Gastrocnemius medialis (tissue), 4 donors: ENCODE data around the gene KANSL1. TPM values are rescaled to one million over a fixed set of nuclear protein-coding genes. Genes with fewer than 3 reads are reported as not detected.

ENCODE experiments used
- ATAC-seq, 2 donors: fragments of 150-250 bp; one replicate each; pipeline ENCODE4 v1.9.1; 2016
- DNase-seq, 2 donors: peaks; one replicate each; pipeline ENCODE4 v3.0.0-alpha.2; 2019
- H3K27ac ChIP-seq, 4 donors: fragments of 200-600 bp; sonication (generic); 1 replicate in 1 of 4; 2 replicates in 3 of 4; pipeline ENCODE4 v1.5.1; 2016 to 2018; ENCODE audit warnings: mild to moderate bottlenecking in 2 of 4, moderate library complexity in 1 of 4
- H3K27me3 ChIP-seq, 3 donors: fragments of 200-600 bp; sonication (generic) in 2 of 3; 1 replicate in 1 of 3; 2 replicates in 2 of 3; pipeline versions ENCODE4 v1.5.1 to v1.6.0; 2016 to 2019; ENCODE audit warnings: mild to moderate bottlenecking in 1 of 3, moderate library complexity in 1 of 3
- H3K36me3 ChIP-seq, 2 donors: fragments of 200-600 bp; sonication (generic) in 1 of 2; one replicate each; pipeline ENCODE4 v1.5.1; 2017 to 2018
- H3K4me1 ChIP-seq, 2 donors: fragments of 200-600 bp; sonication (generic) in 1 of 2; one replicate each; pipeline ENCODE4 v1.5.1; 2016 to 2017; ENCODE audit warnings: mild to moderate bottlenecking in 2 of 2
- H3K4me3 ChIP-seq, 4 donors: fragments of 200-600 bp; sonication (generic) in 3 of 4; 1 replicate in 1 of 4; 2 replicates in 3 of 4; pipeline ENCODE4 v1.5.1; 2016 to 2019; ENCODE audit warnings: mild to moderate bottlenecking in 2 of 4
- H3K9me3 ChIP-seq, 3 donors: fragments of 200-600 bp; sonication (generic) in 2 of 3; 1 replicate in 1 of 3; 2 replicates in 2 of 3; pipeline ENCODE4 v1.5.1; 2016 to 2019
- POLR2A ChIP-seq, 2 donors: fragments of 450-650 bp; IDR thresholded peaks; one replicate each; pipeline ENCODE4 v1.6.1; 2017; ENCODE audit warnings: antibody characterized with exemption in 2 of 2, mild to moderate bottlenecking in 2 of 2, moderate library complexity in 2 of 2
- in situ Hi-C, 4 donors: fragments of 200-750 bp; cut with MboI; loops; one replicate each; pipeline versions ENCODE4 v1.15.0 to v1.8.0; 2017; ENCODE audit warnings: low sequenced_read_pairs in 4 of 4
- intact Hi-C: fragments of 100-400 bp; cut with DNase I; formaldehyde crosslinking; loops from one replicate; pipeline ENCODE4 v1.15.1; 2023; ENCODE audit warnings: low total_unique reads
- total RNA-seq, 4 donors: library from RNA; depleted of rRNA; stranded (reverse); fragments of >200 nt; gene quantifications; one replicate each; pipeline versions ENCODE4 v1.1.0 to v1.2.3, GENCODE V29; 2016
- TF ChIP-seq, protein P1 (sequence below), 5 experiments: fragments of 450-650 bp in 3 of 5; fragments of 200-600 bp in 2 of 5; sonication (generic) in 2 of 5; IDR thresholded peaks in 4 of 5; conservative IDR thresholded peaks in 1 of 5; 1 replicate in 4 of 5; 2 replicates in 1 of 5; pipeline ENCODE4 v1.5.1; 2016 to 2019; ENCODE audit warnings: antibody characterized with exemption in 5 of 5, mild to moderate bottlenecking in 3 of 5, moderate library complexity in 3 of 5

KANSL1 gene
- total RNA-seq, 4 donors from 2014 or later: 19.9 to 35.9 (median 31.2) TPM

DNA sequence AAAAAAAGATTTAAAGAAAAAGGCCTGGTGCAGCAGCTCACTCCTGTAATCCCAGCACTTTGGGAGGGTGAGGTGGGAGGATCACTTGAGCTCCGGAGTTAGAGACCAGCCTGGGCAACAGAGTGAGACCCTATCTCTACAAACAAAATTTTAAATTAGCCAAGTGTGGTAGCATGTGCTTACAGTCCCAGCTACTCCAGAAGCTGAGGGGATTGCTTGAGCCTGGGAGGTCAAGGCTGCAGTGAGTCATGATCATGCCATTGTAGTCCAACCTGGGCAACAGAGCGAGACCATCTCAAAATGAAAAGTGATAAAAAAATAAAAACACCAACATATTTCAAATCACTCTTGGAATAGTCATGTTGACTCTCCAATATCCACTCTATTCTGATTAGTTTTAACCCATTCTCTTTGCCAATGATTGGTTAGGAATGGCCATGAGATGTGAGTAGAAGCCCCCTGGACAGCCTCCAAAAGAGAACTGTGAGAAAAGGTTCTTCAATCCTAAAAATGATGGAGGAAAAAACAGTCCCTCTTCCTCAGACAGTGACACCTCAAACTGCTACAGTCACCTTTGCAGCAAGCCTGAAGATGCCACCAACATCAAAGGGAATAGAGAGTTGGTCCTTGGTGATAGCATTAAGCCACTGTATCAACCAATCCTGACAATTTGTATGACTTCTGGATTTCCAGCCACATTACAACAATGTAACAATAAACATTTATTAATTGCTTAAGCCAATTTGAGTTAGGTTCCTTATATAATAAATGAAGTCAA is 2.9 kb upstream of the KANSL1 start:
- Histone ChIP-seq H3K4me1 (peaks cover 16 to 19% of the 10 kb centered on the region in 2 donors), H3K4me3 (no peak overlapping the region), H3K36me3 (no peaks in the 10 kb centered on the region), H3K9me3 (no peaks in the 10 kb centered on the region), H3K27me3 (no peaks in the 10 kb centered on the region), H3K27ac (no peak overlapping the region)
- DNase-seq (no peak), ATAC-seq (no peak)
- in situ Hi-C loops (loop anchor here in 1 of 4 donors (5.0 kb wide), 1 partner anchor 154 kb away; no protein-coding TSS in a partner anchor), intact Hi-C loops (no loop called here)
- TF ChIP-seq POLR2A (IDR thresholded peaks at IDR 0.05): no peak
- TF ChIP-seq, protein P1, sequence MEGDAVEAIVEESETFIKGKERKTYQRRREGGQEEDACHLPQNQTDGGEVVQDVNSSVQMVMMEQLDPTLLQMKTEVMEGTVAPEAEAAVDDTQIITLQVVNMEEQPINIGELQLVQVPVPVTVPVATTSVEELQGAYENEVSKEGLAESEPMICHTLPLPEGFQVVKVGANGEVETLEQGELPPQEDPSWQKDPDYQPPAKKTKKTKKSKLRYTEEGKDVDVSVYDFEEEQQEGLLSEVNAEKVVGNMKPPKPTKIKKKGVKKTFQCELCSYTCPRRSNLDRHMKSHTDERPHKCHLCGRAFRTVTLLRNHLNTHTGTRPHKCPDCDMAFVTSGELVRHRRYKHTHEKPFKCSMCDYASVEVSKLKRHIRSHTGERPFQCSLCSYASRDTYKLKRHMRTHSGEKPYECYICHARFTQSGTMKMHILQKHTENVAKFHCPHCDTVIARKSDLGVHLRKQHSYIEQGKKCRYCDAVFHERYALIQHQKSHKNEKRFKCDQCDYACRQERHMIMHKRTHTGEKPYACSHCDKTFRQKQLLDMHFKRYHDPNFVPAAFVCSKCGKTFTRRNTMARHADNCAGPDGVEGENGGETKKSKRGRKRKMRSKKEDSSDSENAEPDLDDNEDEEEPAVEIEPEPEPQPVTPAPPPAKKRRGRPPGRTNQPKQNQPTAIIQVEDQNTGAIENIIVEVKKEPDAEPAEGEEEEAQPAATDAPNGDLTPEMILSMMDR (IDR thresholded peaks at IDR 0.05 in 4 of 5, conservative IDR thresholded peaks at IDR 0.05 in 1 of 5): no peak

DNA sequence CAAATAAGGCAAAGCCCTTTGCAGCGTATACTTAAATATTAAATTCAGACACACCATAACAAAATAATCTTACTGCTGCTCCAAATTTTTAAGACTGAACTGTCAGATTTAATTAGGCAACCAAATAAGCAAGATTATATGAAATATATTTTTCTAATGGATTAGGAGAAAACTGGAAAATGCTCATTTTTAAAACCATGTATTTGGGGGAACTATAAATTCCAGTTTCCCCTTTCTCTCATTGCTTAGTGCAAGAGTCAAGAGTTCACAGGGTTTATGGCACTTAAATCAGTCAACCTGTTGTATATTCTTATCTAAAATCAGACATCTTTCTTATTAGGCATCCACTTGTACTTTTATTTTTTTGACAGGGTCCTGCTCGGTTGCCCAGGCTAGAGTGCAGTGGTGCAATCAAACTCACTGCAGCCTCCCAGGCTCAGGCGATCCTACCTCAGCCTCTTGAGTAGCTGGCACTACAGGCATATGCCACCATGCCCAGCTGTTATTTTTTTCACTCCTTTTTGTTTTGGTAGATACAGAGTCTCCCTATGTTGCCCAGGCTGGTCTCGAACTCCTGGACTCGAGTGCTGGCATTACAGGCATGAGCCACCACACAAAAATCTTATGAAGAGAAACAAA is 2.1 kb upstream of the KANSL1 start:
- no peak for ATAC-seq
- H3K4me3 ChIP-seq: no peak overlapping the region
- in situ Hi-C loops (loop anchor here in 1 of 4 donors (5.0 kb wide), 1 partner anchor 153 kb away; no protein-coding TSS in a partner anchor), intact Hi-C loops (no loop called here)
- H3K36me3 ChIP-seq: no peaks in the 10 kb centered on the region
- H3K27ac ChIP-seq: peak overlapping the region in 1 of 4 donors; percentile 91
- TF ChIP-seq, protein P1 (IDR thresholded peaks at IDR 0.05 in 4 of 5, conservative IDR thresholded peaks at IDR 0.05 in 1 of 5): no peak
- no peak for TF ChIP-seq POLR2A (IDR thresholded peaks at IDR 0.05)
- DNase-seq: no peak
- H3K9me3 ChIP-seq: no peaks in the 10 kb centered on the region
- peaks cover 23 to 27% of the 10 kb centered on the region in 2 donors for H3K4me1 ChIP-seq
- H3K27me3 ChIP-seq: no peaks in the 10 kb centered on the region

DNA sequence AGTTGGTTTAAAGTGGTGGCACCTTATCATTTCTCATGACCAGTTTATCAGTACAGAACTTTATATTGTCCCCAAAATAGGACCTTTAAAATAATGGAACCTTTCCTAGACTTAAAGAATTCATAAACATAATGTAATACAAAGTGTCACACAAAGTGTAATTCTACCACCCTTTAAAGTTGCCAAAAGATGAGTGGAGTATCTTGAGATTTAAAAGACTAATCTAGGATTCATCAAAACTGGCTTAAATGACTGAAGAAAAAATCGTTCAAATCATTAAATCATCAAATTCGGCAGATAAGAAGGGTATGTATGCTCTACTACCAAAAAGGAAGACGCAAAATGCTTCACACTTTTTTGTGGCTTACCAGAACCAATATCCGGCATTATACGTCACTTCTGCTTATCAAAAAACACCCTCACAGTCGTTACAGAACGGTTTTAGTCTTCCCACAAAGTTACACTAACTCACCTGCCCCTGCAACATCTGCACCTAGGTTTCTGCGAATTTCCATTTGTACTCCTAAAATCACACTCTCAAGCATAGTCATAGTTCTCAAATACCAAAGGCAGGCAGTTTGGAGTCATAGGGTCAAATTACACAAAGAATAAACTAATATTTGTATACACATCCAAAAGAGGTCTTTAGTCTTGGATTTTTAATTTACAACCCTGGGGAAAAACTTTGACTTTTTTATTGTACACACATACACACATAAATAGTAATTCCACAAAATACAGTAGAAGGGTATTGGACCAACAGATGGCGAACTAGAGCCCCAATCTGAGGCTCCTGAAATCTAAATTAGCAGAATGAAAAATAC is 1.4 kb upstream of the KANSL1 start:
- no peak for DNase-seq
- TF ChIP-seq, protein P1 (IDR thresholded peaks at IDR 0.05 in 4 of 5, conservative IDR thresholded peaks at IDR 0.05 in 1 of 5): peak in 2 of 5 experiments; percentile 35 to 47
- TF ChIP-seq POLR2A (IDR thresholded peaks at IDR 0.05): no peak
- H3K36me3 ChIP-seq: no peaks in the 10 kb centered on the region
- no peaks in the 10 kb centered on the region for H3K9me3 ChIP-seq
- peaks cover 30 to 34% of the 10 kb centered on the region in 2 donors for H3K4me1 ChIP-seq
- H3K4me3 ChIP-seq: peak overlapping the region; percentile 80 to 97 (median 94)
- intact Hi-C loops (loop anchor here (5.0 kb wide), 3 partner anchors 87 to 1047 kb away; partner anchors contain the start of gene HEXIM1), in situ Hi-C loops (loop anchor here in 1 of 4 donors (5.0 kb wide), 1 partner anchor 152 kb away; no protein-coding TSS in a partner anchor)
- no peaks in the 10 kb centered on the region for H3K27me3 ChIP-seq
- H3K27ac ChIP-seq: peak overlapping the region; percentile 91 to 99 (median 98)
- no peak for ATAC-seq

DNA sequence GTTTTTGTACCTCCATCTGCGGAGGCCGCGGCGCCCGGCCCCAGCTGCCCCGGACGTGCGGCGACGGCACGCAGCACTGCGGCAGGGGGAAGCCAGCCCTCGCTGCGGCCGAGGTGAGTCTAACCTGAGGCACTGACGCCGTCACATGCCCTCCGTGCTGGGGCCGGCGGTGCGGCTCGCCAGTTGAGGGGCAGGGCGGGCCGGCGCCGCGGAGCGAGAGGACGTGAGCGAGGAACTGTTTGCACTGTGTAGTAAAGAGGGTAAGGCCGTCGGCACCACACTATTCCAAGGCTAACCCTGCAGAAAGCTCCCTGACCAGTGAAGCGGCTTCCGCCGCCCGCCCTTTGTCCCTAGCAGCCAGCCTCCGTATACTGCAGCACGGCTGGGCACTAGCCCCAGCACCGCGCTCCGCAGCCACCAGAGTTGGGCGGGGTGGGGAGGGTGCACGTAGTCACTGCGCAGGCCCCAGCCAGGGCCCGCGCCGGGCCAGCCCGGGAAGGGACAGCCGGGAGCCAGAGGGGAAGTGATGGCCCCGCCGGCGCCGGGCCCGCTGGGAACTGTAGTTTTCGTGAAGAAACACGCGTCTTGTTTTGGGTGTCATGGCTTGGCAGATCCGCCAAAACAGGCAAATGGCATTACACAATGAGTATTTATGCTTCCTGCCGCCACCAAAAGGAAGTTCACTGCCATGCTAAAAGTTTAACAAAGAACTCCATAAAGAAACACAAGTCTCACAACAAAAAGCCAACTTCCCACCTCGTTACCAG is 580 bp upstream of the KANSL1 start:
- no peaks in the 10 kb centered on the region for H3K36me3 ChIP-seq
- DNase-seq: peak; percentile 96 to 98
- peak overlapping the region; percentile 91 to 99 (median 98) for H3K27ac ChIP-seq
- peaks cover 38 to 39% of the 10 kb centered on the region in 2 donors for H3K4me1 ChIP-seq
- peak overlapping the region; percentile 80 to 97 (median 94) for H3K4me3 ChIP-seq
- intact Hi-C loops: loop anchor here (1.0 to 5.0 kb wide), 4 partner anchors 87 to 1047 kb away; partner anchors contain the start of gene HEXIM1
- no peaks in the 10 kb centered on the region for H3K9me3 ChIP-seq
- in situ Hi-C loops: no loop called here
- TF ChIP-seq POLR2A (IDR thresholded peaks at IDR 0.05): peak; percentile 85 to 93
- TF ChIP-seq, protein P1 (IDR thresholded peaks at IDR 0.05 in 4 of 5, conservative IDR thresholded peaks at IDR 0.05 in 1 of 5): peak; percentile 25 to 91 (median 60)
- peak; percentile 74 to 75 for ATAC-seq
- H3K27me3 ChIP-seq: no peaks in the 10 kb centered on the region
